K562 (cell line): Measurements from ENCODE around the gene NPNT.

Source experiments
- CTCF ChIP-seq, 3 experiments: IDR thresholded peaks in 2 of 3; conservative IDR thresholded peaks in 1 of 3; 2 replicates each; pipeline ENCODE4 v1.5.1; 2011 to 2012; ENCODE audit warnings: low read length in 3 of 3, mild to moderate bottlenecking in 3 of 3, control low read depth in 2 of 3, improper control_type of control experiment in 1 of 3, inconsistent platforms in 1 of 3, low read depth in 1 of 3, mixed read lengths in 1 of 3, moderate library complexity in 1 of 3; ENCODE audit not compliant: insufficient read depth in 2 of 3
- MAFG ChIP-seq: fragments of 450-650 bp; conservative IDR thresholded peaks from 2 replicates; pipeline ENCODE4 v1.6.1; 2016; ENCODE audit warnings: missing genetic modification characterization, missing compliant biosample characterization
- USF2 ChIP-seq: sonication (generic); formaldehyde crosslinking; IDR thresholded peaks from 2 replicates; pipeline ENCODE4 v1.5.0; 2020; ENCODE audit warnings: missing genetic modification reagents
- ZNF655 ChIP-seq: fragments of 250-450 bp; sonication (Bioruptor Pico); IDR thresholded peaks from 2 replicates; pipeline ENCODE4 v1.5.0; 2021

DNA sequence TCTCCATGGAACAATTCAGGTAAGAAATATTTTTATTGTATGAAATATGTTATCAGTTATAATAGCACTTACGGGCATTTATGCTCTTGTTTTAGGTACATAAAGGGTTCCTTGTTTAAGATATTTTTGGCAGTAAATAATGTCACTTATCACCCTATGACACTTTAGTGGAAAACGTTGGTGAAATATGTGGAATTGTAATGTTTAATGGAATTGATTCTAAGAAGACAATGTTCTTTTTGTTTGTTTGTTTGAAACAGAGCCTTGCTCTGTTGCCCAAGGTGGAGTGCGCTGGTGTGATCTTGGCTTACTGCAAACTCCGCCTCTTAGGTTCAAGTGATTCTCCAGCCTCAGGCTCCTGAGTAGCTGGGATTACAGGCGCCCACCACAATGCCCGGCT is 17.4 kb downstream of the NPNT start:
- TF ChIP-seq USF2 (CRISPR knock-in tag): no peak
- TF ChIP-seq MAFG (tag): no peak
- TF ChIP-seq CTCF (IDR thresholded peaks at IDR 0.05 in 2 of 3, conservative IDR thresholded peaks at IDR 0.05 in 1 of 3; ENCODE audit: insufficient read depth in 2 of 3, low read depth in 1 of 3, low read length in 3 of 3): no peak
- TF ChIP-seq ZNF655: no peak
